Measurements from ENCODE around the gene TOM1.

GRCh38 chr22:35363566-35364086 lies 63.9 kb downstream of the TOM1 start:
- no peak for TF ChIP-seq CTCF (conservative IDR thresholded peaks at IDR 0.05; ENCODE audit: low read length)
- TF ChIP-seq EZH2phosphoT487 (IDR thresholded peaks at IDR 0.05; ENCODE audit: borderline replicate concordance): no peak
